ENCODE results near the gene CERS6. TPM values are rescaled to one million over a fixed set of nuclear protein-coding genes. Genes with fewer than 3 reads are reported as not detected.

The CERS6 gene
- total and polyA plus RNA-seq, 2 of the 8 experiments (the other 6 are each of a cell fraction or from before 2014, with no cell fraction given) = 6.8 to 28.2 TPM

- H4K20me1 ChIP-seq (replicated peaks in 1 of 2; ENCODE audit: control insufficient read depth in 1 of 2, insufficient read depth in 2 of 2, low read length in 2 of 2) = peaks cover 15% of the 10 kb centered on the region in 2 experiments
- peaks cover 5 to 92% of the 10 kb centered on the region in 2 experiments for H3K79me2 ChIP-seq (ENCODE audit: control insufficient read depth in 1 of 2, insufficient read depth in 2 of 2, low read length in 2 of 2)
- no peak overlapping the region for H2AFZ ChIP-seq (ENCODE audit: low read length)
- no peak overlapping the region for H4K5ac ChIP-seq (ENCODE audit: insufficient read length, low read depth, low read length)
- no peak overlapping the region for H3K56ac ChIP-seq (replicated peaks; ENCODE audit: insufficient read length, low read depth, low read length)
- no peaks in the 10 kb centered on the region for H3K9me3 ChIP-seq (ENCODE audit: insufficient read depth in 2 of 2, low read depth in 1 of 2, low read length in 1 of 2)
- DNase-seq (ENCODE audit: low read depth in 1 of 2, low spot score in 2 of 2) (no peak), FAIRE-seq (no peak)
- H2BK5ac ChIP-seq (ENCODE audit: low read depth, low read length) = no peak overlapping the region
- no peak for TF ChIP-seq HDAC2 (IDR thresholded peaks at IDR 0.05; ENCODE audit: borderline replicate concordance in 1 of 2, low read depth in 2 of 2, low read length in 2 of 2)
- H2BK15ac ChIP-seq (ENCODE audit: low read length) = no peak overlapping the region
- H4K91ac ChIP-seq (replicated peaks; ENCODE audit: insufficient read length, low read length) = no peak overlapping the region
- H3K4ac ChIP-seq (replicated peaks; ENCODE audit: insufficient read length, low read depth, low read length) = no peak overlapping the region
- no peak overlapping the region for H2BK20ac ChIP-seq (ENCODE audit: low read length)
- H3K27ac ChIP-seq (ENCODE audit: low read depth, low read length) = no peak overlapping the region
- H4K8ac ChIP-seq (ENCODE audit: extremely low read depth, insufficient read depth, low read length) = no peak overlapping the region
- H3K4me1 ChIP-seq (replicated peaks in 1 of 4; ENCODE audit: control insufficient read depth in 3 of 4, insufficient read depth in 4 of 4, low read length in 3 of 4) = peaks cover 3 to 20% (median 11%) of the 10 kb centered on the region in 4 experiments; a peak in 5 of 7 replicates
- peaks cover 8% of the 10 kb centered on the region for H3K79me1 ChIP-seq (ENCODE audit: low read depth, low read length)
- H3K18ac ChIP-seq (ENCODE audit: extremely low read depth, low read length) = no peak overlapping the region
- no peak overlapping the region for H3K14ac ChIP-seq (ENCODE audit: insufficient read length)
- H2BK120ac ChIP-seq (replicated peaks; ENCODE audit: low read depth, low read length) = no peak overlapping the region
- no peak overlapping the region for H2AK5ac ChIP-seq (ENCODE audit: low read depth, low read length)
- no peak overlapping the region for H2BK12ac ChIP-seq (ENCODE audit: low read depth, low read length)
- no peaks in the 10 kb centered on the region for H3K36me3 ChIP-seq (ENCODE audit: control insufficient read depth in 2 of 4, insufficient read depth in 4 of 4, low read length in 3 of 4)
- H3K23me2 ChIP-seq (ENCODE audit: low read depth, low read length) = no peaks in the 10 kb centered on the region; the same call in 1 of the 2 replicates
- CTCF ChIA-PET (ENCODE audit: partially characterized antibody) = interaction anchor here (1.4 to 1.7 kb wide), 2 partner anchors 12 to 29 kb away, joined by 3 to 5 read pairs; no protein-coding TSS in a partner anchor
- POLR2A ChIA-PET (ENCODE audit: partially characterized antibody) = no interaction called here
- no peak overlapping the region for H3K9ac ChIP-seq (replicated peaks in 1 of 4; ENCODE audit: extremely low read depth in 1 of 4, low read depth in 3 of 4, low read length in 3 of 4)
- no peak overlapping the region for H3K23ac ChIP-seq (ENCODE audit: insufficient read length)
- no peak overlapping the region for H3K4me3 ChIP-seq (ENCODE audit: extremely low read depth in 1 of 4, insufficient read depth in 2 of 4, low read depth in 3 of 4, low read length in 4 of 4)
- H3K4me2 ChIP-seq (ENCODE audit: insufficient read depth in 1 of 2, low read depth in 2 of 2, low read length in 2 of 2) = no peak overlapping the region
- no peaks in the 10 kb centered on the region for H3K27me3 ChIP-seq (replicated peaks in 1 of 4; ENCODE audit: control insufficient read depth in 3 of 4, extremely low read depth in 1 of 4, insufficient read depth in 3 of 4, low read length in 3 of 4)
Observed at GRCh38 chr2:168465594-168465993, 9.5 kb downstream of the CERS6 start.
